ENCODE results near the gene RTN4RL2. TPM values are rescaled to one million over a fixed set of nuclear protein-coding genes. Genes with fewer than 3 reads are reported as not detected.
"Not testable (repeated sequence)": the region's sequence is repeated elsewhere in the genome, so short reads cannot be mapped to it uniquely, and the experiment has no call there.

RTN4RL2 gene
- total RNA-seq, 1 donor from 2014 or later, result 0.81 TPM

- TF ChIP-seq, protein P1, sequence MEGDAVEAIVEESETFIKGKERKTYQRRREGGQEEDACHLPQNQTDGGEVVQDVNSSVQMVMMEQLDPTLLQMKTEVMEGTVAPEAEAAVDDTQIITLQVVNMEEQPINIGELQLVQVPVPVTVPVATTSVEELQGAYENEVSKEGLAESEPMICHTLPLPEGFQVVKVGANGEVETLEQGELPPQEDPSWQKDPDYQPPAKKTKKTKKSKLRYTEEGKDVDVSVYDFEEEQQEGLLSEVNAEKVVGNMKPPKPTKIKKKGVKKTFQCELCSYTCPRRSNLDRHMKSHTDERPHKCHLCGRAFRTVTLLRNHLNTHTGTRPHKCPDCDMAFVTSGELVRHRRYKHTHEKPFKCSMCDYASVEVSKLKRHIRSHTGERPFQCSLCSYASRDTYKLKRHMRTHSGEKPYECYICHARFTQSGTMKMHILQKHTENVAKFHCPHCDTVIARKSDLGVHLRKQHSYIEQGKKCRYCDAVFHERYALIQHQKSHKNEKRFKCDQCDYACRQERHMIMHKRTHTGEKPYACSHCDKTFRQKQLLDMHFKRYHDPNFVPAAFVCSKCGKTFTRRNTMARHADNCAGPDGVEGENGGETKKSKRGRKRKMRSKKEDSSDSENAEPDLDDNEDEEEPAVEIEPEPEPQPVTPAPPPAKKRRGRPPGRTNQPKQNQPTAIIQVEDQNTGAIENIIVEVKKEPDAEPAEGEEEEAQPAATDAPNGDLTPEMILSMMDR (IDR thresholded peaks at IDR 0.05), result no peak
- Mint-ChIP-seq H3K9me3 (ENCODE audit: unreplicated experiment) (no peaks in the 10 kb centered on the region), H3K27ac (ENCODE audit: unreplicated experiment) (no peak overlapping the region), H3K4me3 (ENCODE audit: unreplicated experiment) (no peak overlapping the region), H3K4me1 (ENCODE audit: unreplicated experiment) (no peaks in the 10 kb centered on the region), H3K36me3 (ENCODE audit: unreplicated experiment) (no peaks in the 10 kb centered on the region), H3K27me3 (ENCODE audit: unreplicated experiment) (no peaks in the 10 kb centered on the region)
- no peak for DNase-seq (ENCODE audit: extremely low spot score, unreplicated experiment)
Measured at GRCh38 chr11:57438345-57439285, 21.7 kb upstream of the RTN4RL2 start.

GRCh38 chr11:57439786-57440185 lies 20.5 kb upstream of the RTN4RL2 start:
- Mint-ChIP-seq H3K4me3 (ENCODE audit: unreplicated experiment) (no peak overlapping the region), H3K36me3 (ENCODE audit: unreplicated experiment) (no peaks in the 10 kb centered on the region), H3K27ac (ENCODE audit: unreplicated experiment) (no peak overlapping the region), H3K9me3 (ENCODE audit: unreplicated experiment) (no peaks in the 10 kb centered on the region), H3K4me1 (ENCODE audit: unreplicated experiment) (no peaks in the 10 kb centered on the region), H3K27me3 (ENCODE audit: unreplicated experiment) (peaks cover 1% of the 10 kb centered on the region)
- TF ChIP-seq, protein P1 (IDR thresholded peaks at IDR 0.05), result no peak
- no peak for DNase-seq (ENCODE audit: extremely low spot score, unreplicated experiment)

DNA sequence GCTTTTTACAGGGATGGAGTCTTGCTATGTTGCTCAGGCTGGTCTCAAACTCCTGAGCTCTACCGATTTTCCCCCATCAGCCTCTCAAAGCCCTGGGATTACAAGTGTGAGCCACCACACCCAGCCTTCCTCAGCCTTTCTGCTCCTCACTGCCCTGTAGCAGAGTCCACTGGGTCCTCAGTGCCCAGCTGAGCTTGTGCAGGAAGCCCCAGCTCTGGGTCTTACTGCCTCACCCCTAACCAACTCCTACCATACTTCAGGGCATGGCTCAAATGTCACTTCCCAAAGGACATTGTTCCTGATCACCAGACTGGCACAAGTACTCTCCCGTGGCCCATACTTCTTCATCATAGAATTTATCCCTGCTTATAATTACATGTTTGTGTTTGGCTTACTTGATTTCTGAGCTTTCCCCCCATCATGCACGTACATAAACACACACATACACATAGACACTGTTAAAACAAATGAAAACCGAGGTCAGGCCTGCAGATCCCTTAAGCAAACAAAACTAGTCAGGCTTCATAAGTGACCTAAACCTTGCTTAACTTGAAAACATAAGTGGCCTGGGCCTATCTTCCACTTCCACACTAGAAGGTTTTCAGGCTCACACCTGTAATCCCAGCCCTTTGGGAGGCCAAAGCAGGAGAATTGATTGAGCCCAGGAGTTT lies 19.4 kb upstream of the RTN4RL2 start:
- H3K4me1 Mint-ChIP-seq (ENCODE audit: unreplicated experiment), result no peaks in the 10 kb centered on the region
- no peak overlapping the region for H3K27ac Mint-ChIP-seq (ENCODE audit: unreplicated experiment)
- H3K27me3 Mint-ChIP-seq (ENCODE audit: unreplicated experiment), result peaks cover 8% of the 10 kb centered on the region
- DNase-seq (ENCODE audit: extremely low spot score, unreplicated experiment), result no peak
- TF ChIP-seq, protein P1 (IDR thresholded peaks at IDR 0.05), result no peak
- H3K36me3 Mint-ChIP-seq (ENCODE audit: unreplicated experiment), result no peaks in the 10 kb centered on the region
- no peaks in the 10 kb centered on the region for H3K9me3 Mint-ChIP-seq (ENCODE audit: unreplicated experiment)
- H3K4me3 Mint-ChIP-seq (ENCODE audit: unreplicated experiment), result no peak overlapping the region

DNA sequence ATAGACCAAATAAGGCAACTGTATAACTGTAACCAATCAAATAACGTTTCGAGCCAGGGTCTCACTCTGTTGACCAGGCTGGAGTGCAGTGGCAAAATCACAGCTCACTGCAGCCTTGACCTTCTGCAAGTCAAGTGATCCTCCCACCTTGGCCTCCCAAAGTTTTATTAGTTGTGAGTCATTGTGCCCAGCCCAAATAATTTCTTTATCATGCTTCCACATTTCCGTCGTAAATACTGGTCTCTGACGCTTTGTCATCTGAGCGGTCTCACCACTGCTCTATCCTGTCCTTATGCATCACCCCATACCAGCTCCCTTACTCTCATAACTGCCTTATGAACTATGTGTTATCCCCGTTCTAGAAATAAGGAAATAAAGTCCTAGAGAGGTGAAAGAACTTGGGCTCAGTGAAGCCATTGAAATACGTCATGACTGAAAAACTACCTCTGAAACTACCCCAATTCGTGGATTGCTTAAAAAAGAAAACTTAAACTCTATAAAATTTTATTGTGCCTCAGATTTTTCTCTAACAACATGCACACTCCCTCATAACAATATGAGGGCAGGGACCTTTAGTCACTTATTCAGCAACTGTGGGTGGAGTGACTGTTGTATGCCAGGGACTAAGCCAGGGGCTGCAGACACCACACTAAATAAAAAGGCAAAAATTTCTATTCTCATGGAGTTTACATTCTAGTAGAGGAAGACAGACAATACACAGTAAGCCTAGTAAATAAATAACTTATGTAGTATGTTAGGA lies 15.8 kb upstream of the RTN4RL2 start:
- Mint-ChIP-seq H3K4me1 (ENCODE audit: unreplicated experiment) (no peaks in the 10 kb centered on the region), H3K27ac (ENCODE audit: unreplicated experiment) (no peak overlapping the region), H3K36me3 (ENCODE audit: unreplicated experiment) (no peaks in the 10 kb centered on the region), H3K27me3 (ENCODE audit: unreplicated experiment) (peaks cover 20% of the 10 kb centered on the region), H3K4me3 (ENCODE audit: unreplicated experiment) (no peak overlapping the region), H3K9me3 (ENCODE audit: unreplicated experiment) (no peaks in the 10 kb centered on the region)
- TF ChIP-seq, protein P1 (IDR thresholded peaks at IDR 0.05), result no peak
- no peak for DNase-seq (ENCODE audit: extremely low spot score, unreplicated experiment)

DNA sequence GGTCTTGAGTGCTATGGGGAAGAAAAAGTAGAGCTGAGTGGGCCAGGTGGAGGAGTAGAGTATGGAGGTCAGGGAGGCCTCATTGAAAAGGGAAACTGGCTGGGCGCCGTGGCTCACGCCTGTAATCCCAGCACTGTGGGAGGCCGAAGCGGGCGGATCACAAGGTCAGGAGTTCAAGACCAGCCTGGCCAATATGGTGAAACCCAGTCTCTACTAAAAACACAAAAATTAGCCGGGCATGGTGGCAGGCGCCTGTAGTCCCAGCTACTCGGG lies 15.3 kb upstream of the RTN4RL2 start:
- H3K27ac Mint-ChIP-seq (ENCODE audit: unreplicated experiment); H3K36me3 Mint-ChIP-seq (ENCODE audit: unreplicated experiment); H3K9me3 Mint-ChIP-seq (ENCODE audit: unreplicated experiment); H3K4me1 Mint-ChIP-seq (ENCODE audit: unreplicated experiment); DNase-seq (ENCODE audit: extremely low spot score, unreplicated experiment); H3K4me3 Mint-ChIP-seq (ENCODE audit: unreplicated experiment): not testable (repeated sequence)
- peaks cover 25% of the 10 kb centered on the region for H3K27me3 Mint-ChIP-seq (ENCODE audit: unreplicated experiment)
